Vagina (tissue), 2 donors: Measurements from ENCODE around the gene C3. TPM values are rescaled to one million over a fixed set of nuclear protein-coding genes. Genes with fewer than 3 reads are reported as not detected.

ENCODE experiments used
- DNase-seq, 2 donors: peaks; one replicate each; pipeline ENCODE4 v3.0.0-alpha.2; 2017; ENCODE audit errors: extremely low spot score in 2 of 2
- H3K27ac ChIP-seq: fragments of 200-600 bp; sonication (generic); one replicate; pipeline ENCODE4 v1.5.1; 2019
- H3K27me3 ChIP-seq: fragments of 200-600 bp; sonication (generic); one replicate; pipeline ENCODE4 v1.5.1; 2019
- H3K36me3 ChIP-seq, 2 donors: fragments of 200-600 bp; sonication (generic); one replicate each; pipeline ENCODE4 v1.5.1; 2017 to 2019
- H3K4me1 ChIP-seq: fragments of 200-600 bp; sonication (generic); one replicate; pipeline ENCODE4 v1.5.1; 2019
- H3K4me3 ChIP-seq, 2 donors: fragments of 200-600 bp; sonication (generic); 1 replicate in 1 of 2; 2 replicates in 1 of 2; pipeline ENCODE4 v1.5.1; 2016 to 2019
- H3K9me3 ChIP-seq: fragments of 200-600 bp; sonication (generic); one replicate; pipeline ENCODE4 v1.5.1; 2019
- CTCF ChIP-seq, 3 experiments: fragments of 450-650 bp in 2 of 3; fragments of 200-600 bp in 1 of 3; sonication (generic) in 1 of 3; IDR thresholded peaks; one replicate each; pipeline ENCODE4 v1.5.1; 2017 to 2019; ENCODE audit warnings: antibody characterized with exemption in 3 of 3, mild to moderate bottlenecking in 2 of 3, moderate library complexity in 2 of 3
- POLR2A ChIP-seq, 2 donors: fragments of 450-650 bp; IDR thresholded peaks; one replicate each; pipeline ENCODE4 v1.6.1; 2017; ENCODE audit warnings: antibody characterized with exemption in 2 of 2, mild to moderate bottlenecking in 2 of 2, moderate library complexity in 2 of 2
- POLR2AphosphoS5 ChIP-seq, 2 donors: sonication (generic); formaldehyde crosslinking; IDR thresholded peaks; one replicate each; pipeline ENCODE4 v1.9.0; 2017; ENCODE audit warnings: antibody characterized with exemption in 2 of 2, mild to moderate bottlenecking in 2 of 2, low read depth in 1 of 2; ENCODE audit not compliant: insufficient read depth in 1 of 2
- intact Hi-C: fragments of 100-400 bp; cut with DNase I; formaldehyde crosslinking; loops from one replicate; pipeline ENCODE4 v1.15.1; 2023
- total RNA-seq: library from RNA; depleted of rRNA; stranded (reverse); fragments of >200 nt; gene quantifications from one replicate; pipeline ENCODE4 v1.2.3, GENCODE V29; 2016

C3 gene
- total RNA-seq, 1 donor from 2014 or later, result 1,239 TPM

DNA sequence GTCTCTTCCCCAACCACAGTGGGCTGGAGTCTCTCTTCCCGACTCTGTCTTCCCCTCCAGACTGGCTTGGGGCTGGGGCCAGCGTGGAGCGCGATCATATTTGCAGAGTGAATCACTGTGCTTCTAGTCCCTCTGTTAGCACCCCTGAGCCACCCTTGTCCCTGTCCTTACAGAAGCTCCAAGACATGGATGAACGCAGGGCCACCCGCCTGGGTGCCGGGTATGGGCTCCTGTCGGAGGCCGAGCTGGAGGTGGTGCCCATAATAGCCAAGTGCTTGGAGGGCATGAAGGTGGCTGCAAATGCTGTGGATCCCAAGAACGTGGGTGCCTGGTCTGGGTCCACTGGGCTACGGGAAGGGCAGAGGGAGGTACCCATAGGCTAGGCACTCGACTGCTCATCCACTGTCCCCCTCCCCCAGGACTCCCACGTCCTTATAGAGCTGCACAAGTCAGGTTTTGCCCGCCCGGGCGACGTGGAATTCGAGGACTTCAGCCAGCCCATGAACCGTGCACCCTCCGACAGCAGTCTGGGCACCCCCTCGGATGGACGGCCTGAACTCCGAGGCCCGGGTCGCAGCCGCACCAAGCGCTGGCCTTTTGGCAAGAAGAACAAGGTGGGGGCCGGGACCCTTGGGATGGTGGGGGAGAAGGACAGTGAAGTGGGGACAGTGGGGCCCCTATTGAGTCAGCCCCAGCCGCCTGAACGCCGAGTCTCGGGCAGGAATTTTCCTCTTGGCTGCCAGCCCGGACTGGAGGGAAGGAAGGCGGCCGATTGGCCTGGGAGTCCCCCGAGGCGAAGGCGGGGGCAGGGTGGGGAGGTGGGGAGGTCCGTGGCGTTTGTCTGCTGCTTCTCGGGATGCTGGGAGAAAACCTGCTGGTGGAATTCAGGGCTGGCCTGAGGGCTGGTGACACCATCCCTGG lies 24.2 kb upstream of the C3 start:
- TF ChIP-seq POLR2AphosphoS5 (IDR thresholded peaks at IDR 0.05; ENCODE audit: insufficient read depth in 1 of 2, low read depth in 1 of 2), result peak; percentile 62 to 84
- TF ChIP-seq POLR2A (IDR thresholded peaks at IDR 0.05), result no peak
- TF ChIP-seq CTCF (IDR thresholded peaks at IDR 0.05), result no peak
- Histone ChIP-seq H3K27me3 (no peaks in the 10 kb centered on the region), H3K27ac (peak overlapping the region; percentile 96), H3K4me3 (peak overlapping the region; percentile 23 to 30), H3K4me1 (peaks cover 53% of the 10 kb centered on the region), H3K36me3 (peaks cover 0 to 50% of the 10 kb centered on the region in 2 donors), H3K9me3 (no peaks in the 10 kb centered on the region)
- peak in 1 of 2 donors; percentile 93 for DNase-seq
- intact Hi-C loops, result no loop called here

GRCh38 chr19:6743714-6744380 lies 23.4 kb upstream of the C3 start:
- peaks cover 0 to 43% of the 10 kb centered on the region in 2 donors for H3K36me3 ChIP-seq
- no peak for TF ChIP-seq POLR2A (IDR thresholded peaks at IDR 0.05)
- no peak for TF ChIP-seq CTCF (IDR thresholded peaks at IDR 0.05)
- no peak for TF ChIP-seq POLR2AphosphoS5 (IDR thresholded peaks at IDR 0.05; ENCODE audit: insufficient read depth in 1 of 2, low read depth in 1 of 2)
- no peak for DNase-seq
- H3K4me3 ChIP-seq, result peak overlapping the region in 1 of 2 donors; percentile 23
- H3K9me3 ChIP-seq, result no peaks in the 10 kb centered on the region
- peaks cover 54% of the 10 kb centered on the region for H3K4me1 ChIP-seq
- peak overlapping the region; percentile 96 for H3K27ac ChIP-seq
- intact Hi-C loops, result no loop called here
- H3K27me3 ChIP-seq, result no peaks in the 10 kb centered on the region

GRCh38 chr19:6743066-6743465 lies 22.6 kb upstream of the C3 start:
- no peak for DNase-seq
- Histone ChIP-seq H3K4me3 (no peak overlapping the region), H3K27ac (peak overlapping the region; percentile 96), H3K4me1 (peaks cover 62% of the 10 kb centered on the region), H3K27me3 (no peaks in the 10 kb centered on the region), H3K9me3 (no peaks in the 10 kb centered on the region), H3K36me3 (peaks cover 0 to 35% of the 10 kb centered on the region in 2 donors)
- TF ChIP-seq POLR2AphosphoS5 (IDR thresholded peaks at IDR 0.05; ENCODE audit: insufficient read depth in 1 of 2, low read depth in 1 of 2), result no peak
- no peak for TF ChIP-seq CTCF (IDR thresholded peaks at IDR 0.05)
- no peak for TF ChIP-seq POLR2A (IDR thresholded peaks at IDR 0.05)
- intact Hi-C loops, result no loop called here

DNA sequence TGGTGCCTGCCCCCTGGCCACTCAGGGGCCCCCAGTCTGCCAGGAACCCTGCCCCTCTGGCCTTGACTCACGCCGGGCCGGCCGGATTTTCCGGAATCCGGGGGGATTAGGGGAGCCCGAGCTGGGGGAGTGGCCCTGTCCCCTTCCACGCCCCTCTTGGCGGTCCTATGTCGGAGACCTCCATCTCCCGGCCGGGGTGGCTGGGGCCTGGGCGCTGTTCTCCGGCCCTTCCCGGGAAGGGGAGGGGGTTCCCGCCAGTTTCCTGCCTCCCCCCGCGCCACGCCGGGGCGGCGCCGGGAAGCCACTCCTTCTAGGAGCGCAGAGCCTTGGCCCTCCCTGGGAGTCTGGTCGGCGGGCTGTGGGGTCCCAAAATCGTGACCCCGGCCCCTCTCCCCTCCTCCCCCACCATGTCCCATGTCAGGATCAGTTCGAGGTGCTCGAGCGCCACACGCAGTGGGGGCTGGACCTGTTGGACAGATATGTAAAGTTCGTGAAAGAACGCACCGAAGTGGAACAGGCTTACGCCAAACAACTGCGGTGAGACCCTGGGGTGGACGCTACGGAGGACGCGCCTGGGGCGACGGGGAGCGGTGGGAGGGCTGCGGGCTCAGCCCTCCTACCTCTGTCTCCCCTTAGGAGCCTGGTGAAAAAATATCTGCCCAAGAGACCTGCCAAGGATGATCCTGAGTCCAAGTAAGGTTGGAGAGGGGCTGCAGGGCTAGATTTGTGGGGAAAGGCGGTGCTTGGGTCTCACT lies 20.3 kb upstream of the C3 start:
- no peak for DNase-seq

More for the DNA sequence above, 20.3 kb upstream of the C3 start:
- intact Hi-C loops, result no loop called here
- Histone ChIP-seq H3K27ac (peak overlapping the region; percentile 96), H3K9me3 (no peaks in the 10 kb centered on the region), H3K27me3 (no peaks in the 10 kb centered on the region), H3K4me3 (peak overlapping the region; percentile 78 to 99), H3K4me1 (peaks cover 69% of the 10 kb centered on the region), H3K36me3 (peaks cover 0 to 13% of the 10 kb centered on the region in 2 donors)
- TF ChIP-seq CTCF (IDR thresholded peaks at IDR 0.05), result no peak
- TF ChIP-seq POLR2A (IDR thresholded peaks at IDR 0.05), result peak in 1 of 2 donors; percentile 12
- peak; percentile 56 to 87 for TF ChIP-seq POLR2AphosphoS5 (IDR thresholded peaks at IDR 0.05; ENCODE audit: insufficient read depth in 1 of 2, low read depth in 1 of 2)
